ENCODE measurements around the gene MUC4.
"Not testable (repeated sequence)": the region's sequence is repeated elsewhere in the genome, so short reads cannot be mapped to it uniquely, and the experiment has no call there.

GRCh38 chr3:195713150-195713549 is 98.6 kb downstream of the MUC4 start:
- not testable (repeated sequence) for TF ChIP-seq CTCF (conservative IDR thresholded peaks at IDR 0.05; ENCODE audit: low read depth, low read length); EZH2 (IDR thresholded peaks at IDR 0.05; ENCODE audit: borderline replicate concordance, low read depth, low read length, poor library complexity, severe bottlenecking)

Measured in A673 (cell line).